HepG2 (cell line): Measurements from ENCODE around the gene TUBB4B. TPM values are rescaled to one million over a fixed set of nuclear protein-coding genes. Genes with fewer than 3 reads are reported as not detected.

ENCODE experiments used
- ETV5 ChIP-seq: IDR thresholded peaks from 2 replicates; pipeline ENCODE4 v1.6.1; 2018; ENCODE audit warnings: missing biosample characterization, missing genetic modification reagents, inconsistent platforms, borderline replicate concordance
- JUN ChIP-seq: sonication (generic); formaldehyde crosslinking; IDR thresholded peaks from 2 replicates; pipeline ENCODE4 v1.4.0; 2020; ENCODE audit warnings: mild to moderate bottlenecking, missing genetic modification reagents
- MEF2D ChIP-seq: sonication (generic); formaldehyde crosslinking; IDR thresholded peaks from 2 replicates; pipeline ENCODE4 v1.5.1; 2020; ENCODE audit warnings: mild to moderate bottlenecking, missing genetic modification reagents
- RARA ChIP-seq: IDR thresholded peaks from 2 replicates; pipeline ENCODE4 v1.6.1; 2016; ENCODE audit warnings: missing genetic modification reagents, missing compliant biosample characterization
- ZNF124 ChIP-seq: sonication (generic); formaldehyde crosslinking; IDR thresholded peaks from 2 replicates; pipeline ENCODE4 v1.4.0; 2020; ENCODE audit warnings: missing genetic modification reagents
- ZNF343 ChIP-seq: sonication (generic); formaldehyde crosslinking; IDR thresholded peaks from 2 replicates; pipeline ENCODE4 v1.4.0; 2020; ENCODE audit warnings: mild to moderate bottlenecking, missing genetic modification reagents
- ZNF432 ChIP-seq: sonication (generic); formaldehyde crosslinking; IDR thresholded peaks from 2 replicates; pipeline ENCODE4 v1.5.0; 2020; ENCODE audit warnings: missing genetic modification reagents, mild to moderate bottlenecking, borderline replicate concordance
- ZNF496 ChIP-seq: sonication (generic); formaldehyde crosslinking; IDR thresholded peaks from 2 replicates; pipeline ENCODE4 v1.8.1; 2023; ENCODE audit warnings: mild to moderate bottlenecking, moderate library complexity, missing genetic modification reagents; ENCODE audit not compliant: insufficient replicate concordance
- ZNF776 ChIP-seq: sonication (generic); formaldehyde crosslinking; IDR thresholded peaks from 2 replicates; pipeline ENCODE4 v1.4.0; 2020; ENCODE audit warnings: mild to moderate bottlenecking, missing genetic modification reagents
- ZNF841 ChIP-seq: sonication (generic); formaldehyde crosslinking; IDR thresholded peaks from 2 replicates; pipeline ENCODE4 v1.8.1; 2023; ENCODE audit warnings: missing genetic modification reagents, borderline replicate concordance
- ZNF883 ChIP-seq: sonication (generic); formaldehyde crosslinking; IDR thresholded peaks from 2 replicates; pipeline ENCODE4 v1.5.1; 2020; ENCODE audit warnings: mild to moderate bottlenecking, missing genetic modification reagents; ENCODE audit errors: not compliant biosample characterization
- polyA plus RNA-seq, 8 experiments: library from polyadenylated mRNA; depleted of rRNA in 3 of 8; stranded (reverse) in 7 of 8; unstranded in 1 of 8; fragments of >200 nt; fragmentation: Illumina TruSeq in 4 of 8; extraction: Trizol in 4 of 8; gene quantifications; 2 replicates each; pipeline versions ENCODE4 v1.2.1 to v1.2.3, GENCODE V29; 2011 to 2016; ENCODE audit warnings: low read depth in 4 of 8, missing spikeins in 1 of 8, mixed read lengths in 1 of 8; ENCODE audit not compliant: insufficient read depth in 1 of 8
- total RNA-seq, 5 experiments: library from RNA; depleted of rRNA; stranded (reverse); fragments of >200 nt; fragmentation: Illumina TruSeq; extraction: Trizol; gene quantifications; 2 replicates each; pipeline ENCODE4 v1.2.3, GENCODE V29; 2016; ENCODE audit warnings: low read depth in 1 of 5
- TF ChIP-seq, protein P1 (sequence below): fragments of 450-650 bp; IDR thresholded peaks from 2 replicates; pipeline ENCODE4 v1.6.1; 2016
- TF ChIP-seq, protein P2 (sequence below): sonication (generic); formaldehyde crosslinking; IDR thresholded peaks from 2 replicates; pipeline ENCODE4 v1.5.1; 2020; ENCODE audit warnings: missing genetic modification reagents, mild to moderate bottlenecking, borderline replicate concordance
- TF ChIP-seq, protein P3 (sequence below): sonication (generic); formaldehyde crosslinking; IDR thresholded peaks from 2 replicates; pipeline ENCODE4 v1.5.0; 2020; ENCODE audit warnings: mild to moderate bottlenecking, missing genetic modification reagents, moderate library complexity
- TF ChIP-seq, protein P4 (sequence below): sonication (generic); formaldehyde crosslinking; IDR thresholded peaks from 2 replicates; pipeline ENCODE4 v1.4.0; 2020; ENCODE audit warnings: missing genetic modification reagents
- TF ChIP-seq, protein P5 (sequence below): sonication (generic); formaldehyde crosslinking; IDR thresholded peaks from 2 replicates; pipeline ENCODE4 v1.4.0; 2020; ENCODE audit warnings: missing genetic modification reagents
- TF ChIP-seq, protein P6 (sequence below): sonication (generic); formaldehyde crosslinking; conservative IDR thresholded peaks from 2 replicates; pipeline ENCODE4 v1.4.0; 2020; ENCODE audit warnings: missing genetic modification reagents

TUBB4B gene
- total and polyA plus RNA-seq, 2 of the 13 experiments (the other 11 are each of a cell fraction or from before 2014, with no cell fraction given): 182 to 412 TPM

DNA sequence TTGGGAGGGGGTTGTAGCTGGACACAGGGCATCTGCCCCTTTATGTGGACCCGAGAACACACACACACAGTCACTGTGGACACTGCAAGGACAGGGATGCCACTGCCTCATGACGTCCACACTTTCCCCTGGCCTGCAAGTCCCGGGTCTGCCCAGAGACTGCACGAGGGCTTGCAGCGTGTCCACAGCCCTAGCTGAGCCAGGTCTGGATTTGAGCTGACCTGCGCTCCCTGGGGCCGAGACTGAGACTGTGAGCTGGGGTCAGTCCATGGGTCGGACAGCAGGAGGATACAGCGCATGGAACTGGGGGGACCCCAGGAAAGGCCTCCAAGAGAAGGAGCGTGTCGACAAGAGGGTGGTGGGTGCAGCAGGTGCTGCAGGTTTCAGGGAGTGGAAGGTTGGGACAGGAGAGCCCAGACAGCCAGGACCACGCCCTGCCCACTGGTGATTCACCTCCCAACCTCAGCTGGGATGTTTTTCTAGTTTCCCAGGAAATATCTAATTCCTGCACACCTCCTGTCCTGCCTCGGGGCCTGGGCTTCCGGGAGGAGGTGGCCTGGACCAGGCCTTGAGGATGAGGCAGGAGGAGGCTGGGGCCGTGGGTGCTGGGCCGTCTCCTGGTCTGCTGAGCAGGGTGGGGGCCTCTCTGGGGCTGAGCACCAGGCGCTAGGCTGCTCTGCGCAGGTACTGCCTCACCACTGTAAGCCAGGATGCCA lies 14.6 kb upstream of the TUBB4B start (continued):
- TF ChIP-seq, protein P1, sequence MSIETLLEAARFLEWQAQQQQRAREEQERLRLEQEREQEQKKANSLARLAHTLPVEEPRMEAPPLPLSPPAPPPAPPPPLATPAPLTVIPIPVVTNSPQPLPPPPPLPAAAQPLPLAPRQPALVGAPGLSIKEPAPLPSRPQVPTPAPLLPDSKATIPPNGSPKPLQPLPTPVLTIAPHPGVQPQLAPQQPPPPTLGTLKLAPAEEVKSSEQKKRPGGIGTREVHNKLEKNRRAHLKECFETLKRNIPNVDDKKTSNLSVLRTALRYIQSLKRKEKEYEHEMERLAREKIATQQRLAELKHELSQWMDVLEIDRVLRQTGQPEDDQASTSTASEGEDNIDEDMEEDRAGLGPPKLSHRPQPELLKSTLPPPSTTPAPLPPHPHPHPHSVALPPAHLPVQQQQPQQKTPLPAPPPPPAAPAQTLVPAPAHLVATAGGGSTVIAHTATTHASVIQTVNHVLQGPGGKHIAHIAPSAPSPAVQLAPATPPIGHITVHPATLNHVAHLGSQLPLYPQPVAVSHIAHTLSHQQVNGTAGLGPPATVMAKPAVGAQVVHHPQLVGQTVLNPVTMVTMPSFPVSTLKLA: no peak
- TF ChIP-seq, protein P2, sequence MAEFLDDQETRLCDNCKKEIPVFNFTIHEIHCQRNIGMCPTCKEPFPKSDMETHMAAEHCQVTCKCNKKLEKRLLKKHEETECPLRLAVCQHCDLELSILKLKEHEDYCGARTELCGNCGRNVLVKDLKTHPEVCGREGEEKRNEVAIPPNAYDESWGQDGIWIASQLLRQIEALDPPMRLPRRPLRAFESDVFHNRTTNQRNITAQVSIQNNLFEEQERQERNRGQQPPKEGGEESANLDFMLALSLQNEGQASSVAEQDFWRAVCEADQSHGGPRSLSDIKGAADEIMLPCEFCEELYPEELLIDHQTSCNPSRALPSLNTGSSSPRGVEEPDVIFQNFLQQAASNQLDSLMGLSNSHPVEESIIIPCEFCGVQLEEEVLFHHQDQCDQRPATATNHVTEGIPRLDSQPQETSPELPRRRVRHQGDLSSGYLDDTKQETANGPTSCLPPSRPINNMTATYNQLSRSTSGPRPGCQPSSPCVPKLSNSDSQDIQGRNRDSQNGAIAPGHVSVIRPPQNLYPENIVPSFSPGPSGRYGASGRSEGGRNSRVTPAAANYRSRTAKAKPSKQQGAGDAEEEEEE: no peak
- TF ChIP-seq MEF2D (CRISPR knock-in tag) (no peak), RARA (CRISPR knock-in tag) (no peak), ZNF841 (CRISPR knock-in tag) (no peak), ZNF432 (no peak), ZNF124 (CRISPR knock-in tag) (no peak), ZNF343 (CRISPR knock-in tag) (no peak), ZNF883 (CRISPR knock-in tag) (peak; percentile 34), JUN (CRISPR knock-in tag) (no peak), ETV5 (CRISPR knock-in tag) (0 out of 2 replicates have a peak, but pooled peaks have one; percentile 5), ZNF776 (no peak), ZNF496 (CRISPR knock-in tag) (no peak)
- TF ChIP-seq, protein P3, sequence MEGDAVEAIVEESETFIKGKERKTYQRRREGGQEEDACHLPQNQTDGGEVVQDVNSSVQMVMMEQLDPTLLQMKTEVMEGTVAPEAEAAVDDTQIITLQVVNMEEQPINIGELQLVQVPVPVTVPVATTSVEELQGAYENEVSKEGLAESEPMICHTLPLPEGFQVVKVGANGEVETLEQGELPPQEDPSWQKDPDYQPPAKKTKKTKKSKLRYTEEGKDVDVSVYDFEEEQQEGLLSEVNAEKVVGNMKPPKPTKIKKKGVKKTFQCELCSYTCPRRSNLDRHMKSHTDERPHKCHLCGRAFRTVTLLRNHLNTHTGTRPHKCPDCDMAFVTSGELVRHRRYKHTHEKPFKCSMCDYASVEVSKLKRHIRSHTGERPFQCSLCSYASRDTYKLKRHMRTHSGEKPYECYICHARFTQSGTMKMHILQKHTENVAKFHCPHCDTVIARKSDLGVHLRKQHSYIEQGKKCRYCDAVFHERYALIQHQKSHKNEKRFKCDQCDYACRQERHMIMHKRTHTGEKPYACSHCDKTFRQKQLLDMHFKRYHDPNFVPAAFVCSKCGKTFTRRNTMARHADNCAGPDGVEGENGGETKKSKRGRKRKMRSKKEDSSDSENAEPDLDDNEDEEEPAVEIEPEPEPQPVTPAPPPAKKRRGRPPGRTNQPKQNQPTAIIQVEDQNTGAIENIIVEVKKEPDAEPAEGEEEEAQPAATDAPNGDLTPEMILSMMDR (CRISPR knock-in tag): 0 out of 2 replicates have a peak, but pooled peaks have one; percentile 13
- TF ChIP-seq, protein P4, sequence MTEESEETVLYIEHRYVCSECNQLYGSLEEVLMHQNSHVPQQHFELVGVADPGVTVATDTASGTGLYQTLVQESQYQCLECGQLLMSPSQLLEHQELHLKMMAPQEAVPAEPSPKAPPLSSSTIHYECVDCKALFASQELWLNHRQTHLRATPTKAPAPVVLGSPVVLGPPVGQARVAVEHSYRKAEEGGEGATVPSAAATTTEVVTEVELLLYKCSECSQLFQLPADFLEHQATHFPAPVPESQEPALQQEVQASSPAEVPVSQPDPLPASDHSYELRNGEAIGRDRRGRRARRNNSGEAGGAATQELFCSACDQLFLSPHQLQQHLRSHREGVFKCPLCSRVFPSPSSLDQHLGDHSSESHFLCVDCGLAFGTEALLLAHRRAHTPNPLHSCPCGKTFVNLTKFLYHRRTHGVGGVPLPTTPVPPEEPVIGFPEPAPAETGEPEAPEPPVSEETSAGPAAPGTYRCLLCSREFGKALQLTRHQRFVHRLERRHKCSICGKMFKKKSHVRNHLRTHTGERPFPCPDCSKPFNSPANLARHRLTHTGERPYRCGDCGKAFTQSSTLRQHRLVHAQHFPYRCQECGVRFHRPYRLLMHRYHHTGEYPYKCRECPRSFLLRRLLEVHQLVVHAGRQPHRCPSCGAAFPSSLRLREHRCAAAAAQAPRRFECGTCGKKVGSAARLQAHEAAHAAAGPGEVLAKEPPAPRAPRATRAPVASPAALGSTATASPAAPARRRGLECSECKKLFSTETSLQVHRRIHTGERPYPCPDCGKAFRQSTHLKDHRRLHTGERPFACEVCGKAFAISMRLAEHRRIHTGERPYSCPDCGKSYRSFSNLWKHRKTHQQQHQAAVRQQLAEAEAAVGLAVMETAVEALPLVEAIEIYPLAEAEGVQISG (CRISPR knock-in tag): 0 out of 2 replicates have a peak, but pooled peaks have one; percentile 4
- TF ChIP-seq, protein P5, sequence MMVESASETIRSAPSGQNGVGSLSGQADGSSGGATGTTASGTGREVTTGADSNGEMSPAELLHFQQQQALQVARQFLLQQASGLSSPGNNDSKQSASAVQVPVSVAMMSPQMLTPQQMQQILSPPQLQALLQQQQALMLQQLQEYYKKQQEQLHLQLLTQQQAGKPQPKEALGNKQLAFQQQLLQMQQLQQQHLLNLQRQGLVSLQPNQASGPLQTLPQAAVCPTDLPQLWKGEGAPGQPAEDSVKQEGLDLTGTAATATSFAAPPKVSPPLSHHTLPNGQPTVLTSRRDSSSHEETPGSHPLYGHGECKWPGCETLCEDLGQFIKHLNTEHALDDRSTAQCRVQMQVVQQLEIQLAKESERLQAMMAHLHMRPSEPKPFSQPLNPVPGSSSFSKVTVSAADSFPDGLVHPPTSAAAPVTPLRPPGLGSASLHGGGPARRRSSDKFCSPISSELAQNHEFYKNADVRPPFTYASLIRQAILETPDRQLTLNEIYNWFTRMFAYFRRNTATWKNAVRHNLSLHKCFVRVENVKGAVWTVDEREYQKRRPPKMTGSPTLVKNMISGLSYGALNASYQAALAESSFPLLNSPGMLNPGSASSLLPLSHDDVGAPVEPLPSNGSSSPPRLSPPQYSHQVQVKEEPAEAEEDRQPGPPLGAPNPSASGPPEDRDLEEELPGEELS (CRISPR knock-in tag): no peak
- TF ChIP-seq, protein P6, sequence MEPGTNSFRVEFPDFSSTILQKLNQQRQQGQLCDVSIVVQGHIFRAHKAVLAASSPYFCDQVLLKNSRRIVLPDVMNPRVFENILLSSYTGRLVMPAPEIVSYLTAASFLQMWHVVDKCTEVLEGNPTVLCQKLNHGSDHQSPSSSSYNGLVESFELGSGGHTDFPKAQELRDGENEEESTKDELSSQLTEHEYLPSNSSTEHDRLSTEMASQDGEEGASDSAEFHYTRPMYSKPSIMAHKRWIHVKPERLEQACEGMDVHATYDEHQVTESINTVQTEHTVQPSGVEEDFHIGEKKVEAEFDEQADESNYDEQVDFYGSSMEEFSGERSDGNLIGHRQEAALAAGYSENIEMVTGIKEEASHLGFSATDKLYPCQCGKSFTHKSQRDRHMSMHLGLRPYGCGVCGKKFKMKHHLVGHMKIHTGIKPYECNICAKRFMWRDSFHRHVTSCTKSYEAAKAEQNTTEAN: no peak
